HCT116 (cell line): ENCODE data around the gene SEMA3F. TPM values are rescaled to one million over a fixed set of nuclear protein-coding genes. Genes with fewer than 3 reads are reported as not detected.

Experiments
- ATAC-seq: fragments of 200-7000 bp; cut with Tn5 transposase; 2 replicates; pipeline ENCODE4 v1.9.1; 2020; ENCODE audit warnings: mild to moderate bottlenecking, moderate library complexity
- BruUV-seq: library from RNA; stranded (reverse); fragments of 400-500 nt; replicated peaks from 2 replicates; lab custom pipeline; 2021; lab: Mats Ljungman, UMichigan
- CTCF ChIA-PET: fragments of 300-600 bp; sonication (Branson Sonifier 250); formaldehyde crosslinking; loops from one replicate; lab custom pipeline; 2021; ENCODE audit warnings: antibody characterized with exemption; lab: Charles Lee
- POLR2A ChIA-PET: fragments of 300-600, 350-600 bp; sonication (Branson Sonifier 250); formaldehyde crosslinking; loops from one replicate; lab custom pipeline; 2021; ENCODE audit warnings: antibody characterized with exemption; lab: Charles Lee
- RAD21 ChIA-PET, 2 experiments: fragments of 300-600 bp; sonication (Branson Sonifier 250); formaldehyde crosslinking; loops; one replicate each; lab custom pipeline; 2023; ENCODE audit warnings: low total read pairs in 2 of 2; ENCODE audit not compliant: uncharacterized antibody in 2 of 2, unreplicated experiment in 2 of 2, low non-redundant PET in 1 of 2; lab: Charles Lee
- DNase-seq: peaks from one replicate; pipeline ENCODE4 v3.0.0-alpha.2; 2010; ENCODE audit warnings: low read depth, low spot score
- H2AFZ ChIP-seq: fragments of 200-600 bp; shearing (Covaris generic), sonication (generic); 2 replicates; pipeline ENCODE4 v1.6.1; 2017; ENCODE audit warnings: low read depth, mixed run types, mixed read lengths, antibody characterized with exemption, low read length; ENCODE audit not compliant: poor library complexity, severe bottlenecking
- H3K27ac ChIP-seq: 2 replicates; pipeline ENCODE4 v1.5.1; 2012; ENCODE audit warnings: low read depth, low read length
- H3K27me3 ChIP-seq: fragments of 200-600 bp; sonication (generic); 2 replicates; pipeline ENCODE4 v1.6.1; 2016; ENCODE audit warnings: mixed run types, low read length, mixed read lengths; ENCODE audit not compliant: insufficient read depth
- H3K36me3 ChIP-seq, 2 experiments: fragments of 200-500 bp in 1 of 2; fragments of 200-600 bp in 1 of 2; sonication (Bioruptor generic) in 1 of 2; sonication (generic) in 1 of 2; 2 replicates each; pipeline versions ENCODE4 v1.5.1 to v1.6.1; 2014 to 2016; ENCODE audit warnings: low read length in 2 of 2, inconsistent platforms in 1 of 2, mixed read lengths in 1 of 2, mixed run types in 1 of 2; ENCODE audit not compliant: insufficient read depth in 2 of 2, control insufficient read depth in 1 of 2
- H3K4me1 ChIP-seq, 2 experiments: fragments of 200-600 bp in 1 of 2; sonication (generic) in 1 of 2; 2 replicates each; pipeline versions ENCODE4 v1.5.1 to v1.6.1; 2012 to 2017; ENCODE audit warnings: low read length in 2 of 2, inconsistent platforms in 1 of 2, mild to moderate bottlenecking in 1 of 2, mixed read lengths in 1 of 2, mixed run types in 1 of 2, moderate library complexity in 1 of 2; ENCODE audit not compliant: insufficient read depth in 2 of 2, control insufficient read depth in 1 of 2
- H3K4me2 ChIP-seq: fragments of 200-600 bp; sonication (generic); 2 replicates; pipeline ENCODE4 v1.6.1; 2017; ENCODE audit warnings: mixed run types, low read length, mixed read lengths
- H3K4me3 ChIP-seq, 2 experiments: fragments of 200-600 bp in 1 of 2; sonication (generic) in 1 of 2; replicated peaks in 1 of 2; 2 replicates each; pipeline ENCODE4 v1.5.1; 2011 to 2016; ENCODE audit warnings: low read length in 2 of 2, control low read depth in 1 of 2, low read depth in 1 of 2, mild to moderate bottlenecking in 1 of 2, mixed read lengths in 1 of 2, mixed run types in 1 of 2
- H3K79me2 ChIP-seq: fragments of 200-600 bp; sonication (generic); 2 replicates; pipeline ENCODE4 v1.6.1; 2017; ENCODE audit warnings: mild to moderate bottlenecking, mixed run types, low read length, moderate library complexity, mixed read lengths; ENCODE audit not compliant: insufficient read depth
- H3K9ac ChIP-seq: fragments of 200-600 bp; sonication (generic); 2 replicates; pipeline ENCODE4 v1.6.1; 2016; ENCODE audit warnings: low read length, mixed read lengths
- H3K9me2 ChIP-seq: fragments of 200-600 bp; sonication (generic), shearing (Covaris generic); 2 replicates; pipeline ENCODE4 v1.6.1; 2017; ENCODE audit warnings: mixed run types, mild to moderate bottlenecking, moderate library complexity; ENCODE audit not compliant: insufficient read depth
- H3K9me3 ChIP-seq, 2 experiments: fragments of 200-500 bp in 1 of 2; fragments of 200-600 bp in 1 of 2; sonication (Bioruptor generic) in 1 of 2; sonication (generic) in 1 of 2; 2 replicates each; pipeline ENCODE4 v1.6.1; 2014 to 2017; ENCODE audit warnings: low read length in 2 of 2, mixed read lengths in 2 of 2, inconsistent platforms in 1 of 2, low read depth in 1 of 2, mild to moderate bottlenecking in 1 of 2, mixed run types in 1 of 2, moderate library complexity in 1 of 2; ENCODE audit not compliant: control insufficient read depth in 1 of 2, insufficient read depth in 1 of 2
- H4K20me1 ChIP-seq: fragments of 200-600 bp; sonication (generic), shearing (Covaris generic); 2 replicates; pipeline ENCODE4 v1.6.1; 2017; ENCODE audit warnings: mixed run types, mild to moderate bottlenecking, moderate library complexity; ENCODE audit not compliant: insufficient read depth
- CEBPB ChIP-seq: IDR thresholded peaks from 2 replicates; pipeline ENCODE4 v1.6.1; 2012; ENCODE audit warnings: low read depth
- EGR1 ChIP-seq: IDR thresholded peaks from 2 replicates; pipeline ENCODE4 v1.6.1; 2012; ENCODE audit warnings: low read depth
- ELF1 ChIP-seq: IDR thresholded peaks from 2 replicates; pipeline ENCODE4 v1.6.1; 2012; ENCODE audit warnings: low read depth, borderline replicate concordance
- EZH2phosphoT487 ChIP-seq: fragments of 200-600 bp; IDR thresholded peaks from 2 replicates; pipeline ENCODE4 v1.6.1; 2018; ENCODE audit warnings: antibody characterized with exemption, borderline replicate concordance
- FOSL1 ChIP-seq: IDR thresholded peaks from 2 replicates; pipeline ENCODE4 v1.6.1; 2012; ENCODE audit warnings: low read depth
- REST ChIP-seq: IDR thresholded peaks from 2 replicates; pipeline ENCODE4 v1.6.1; 2012; ENCODE audit warnings: low read depth
- SP1 ChIP-seq: IDR thresholded peaks from 2 replicates; pipeline ENCODE4 v1.6.1; 2012; ENCODE audit warnings: low read depth
- YY1 ChIP-seq: IDR thresholded peaks from 2 replicates; pipeline ENCODE4 v1.6.1; 2011; ENCODE audit warnings: low read length, low read depth, moderate library complexity, mild to moderate bottlenecking; ENCODE audit not compliant: insufficient replicate concordance; ENCODE audit errors: extremely low read depth
- ZNF274 ChIP-seq: fragments of 200-500 bp; sonication (Bioruptor generic); IDR thresholded peaks from 2 replicates; pipeline ENCODE4 v1.6.1; 2014; ENCODE audit warnings: mild to moderate bottlenecking, low read depth, low read length, inconsistent platforms
- intact Hi-C: fragments of 100-400 bp; cut with micrococcal nuclease; formaldehyde crosslinking; loops from 2 replicates; pipeline ENCODE4 v1.10.0; 2022
- total RNA-seq: library from RNA; stranded (reverse); gene quantifications from one replicate; pipeline ENCODE4 v1.2.1, GENCODE V29; 2021; ENCODE audit not compliant: unreplicated experiment

Gene SEMA3F
- total RNA-seq, 1 experiment from 2014 or later: 15.7 TPM

- no TSS peak for BruUV-seq
- ChIA-PET RAD21 (no interaction called here), POLR2A (no interaction called here), CTCF (no interaction called here)
- Histone ChIP-seq H3K9ac (no peak overlapping the region), H4K20me1 (no peaks in the 10 kb centered on the region), H2AFZ (no peak overlapping the region), H3K4me1 (peaks cover 3 to 32% of the 10 kb centered on the region in 2 experiments; a peak in 2 of 4 replicates), H3K27me3 (no peaks in the 10 kb centered on the region), H3K36me3 (no peaks in the 10 kb centered on the region; a peak in 1 of 4 replicates), H3K4me2 (no peak overlapping the region), H3K9me2 (no peaks in the 10 kb centered on the region), H3K4me3 (no peak overlapping the region), H3K27ac (no peak overlapping the region), H3K79me2 (no peaks in the 10 kb centered on the region)
- intact Hi-C loops: no loop called here
- DNase-seq: no peak
- TF ChIP-seq SP1 (no peak), EZH2phosphoT487 (no peak), FOSL1 (no peak), YY1 (no peak), REST (no peak), ELF1 (no peak), CEBPB (no peak), EGR1 (no peak), ZNF274 (no peak)
- TF ChIP-seq, all 23 proteins: peak for 0
- ATAC-seq: no peak
- H3K9me3 ChIP-seq: no peaks in the 10 kb centered on the region
These were observed 9.4 kb downstream of the SEMA3F start for GRCh38 chr3:50164481-50164880.
